IMR-90 (cell line): ENCODE data around the gene TTC1. TPM values are rescaled to one million over a fixed set of nuclear protein-coding genes. Genes with fewer than 3 reads are reported as not detected.

Source experiments
- ATAC-seq: fragments of 200-7000 bp; cut with Tn5 transposase; 2 replicates; pipeline ENCODE4 v1.9.1; 2020; ENCODE audit warnings: low read depth, mild to moderate bottlenecking, moderate library complexity
- BruUV-seq: library from RNA; stranded (reverse); fragments of 400-500 nt; replicated peaks from 2 replicates; lab custom pipeline; 2021; lab: Mats Ljungman, UMichigan
- CTCF ChIA-PET: fragments of 300-600 bp; formaldehyde crosslinking; extraction: SDS; loops from one replicate; lab custom pipeline; 2021; ENCODE audit warnings: antibody characterized with exemption; lab: Yijun Ruan, JAX
- POLR2A ChIA-PET: fragments of 300-600 bp; sonication (Branson Sonifier 250); formaldehyde crosslinking; loops from one replicate; lab custom pipeline; 2022; ENCODE audit warnings: antibody characterized with exemption; ENCODE audit not compliant: unreplicated experiment; lab: Charles Lee
- DNase-seq: peaks from one replicate; pipeline ENCODE4 v3.0.0; 2013
- H2AFZ ChIP-seq: replicated peaks from 2 replicates; pipeline ENCODE3; 2013; ENCODE audit warnings: low read length, mild to moderate bottlenecking; ENCODE audit not compliant: poor library complexity
- H2AK5ac ChIP-seq: 2 replicates; pipeline ENCODE4 v1.6.1; 2013; ENCODE audit warnings: low read depth, low read length, inconsistent platforms
- H2AK9ac ChIP-seq: replicated peaks from 2 replicates; pipeline ENCODE3; 2013; ENCODE audit warnings: mild to moderate bottlenecking, low read depth, low read length, moderate library complexity; ENCODE audit not compliant: poor library complexity
- H2BK120ac ChIP-seq: 2 replicates; pipeline ENCODE4 v1.6.1; 2013; ENCODE audit warnings: low read depth, low read length, inconsistent platforms
- H2BK15ac ChIP-seq: 3 replicates; pipeline ENCODE4 v1.6.1; 2013; ENCODE audit warnings: low read depth, low read length, inconsistent platforms
- H2BK20ac ChIP-seq: 2 replicates; pipeline ENCODE4 v1.6.1; 2013; ENCODE audit warnings: low read depth, mild to moderate bottlenecking, inconsistent platforms, low read length, moderate library complexity
- H2BK5ac ChIP-seq: 2 replicates; pipeline ENCODE4 v1.6.1; 2013; ENCODE audit warnings: mild to moderate bottlenecking, low read depth, low read length, inconsistent platforms; ENCODE audit not compliant: poor library complexity, severe bottlenecking
- H3K14ac ChIP-seq: replicated peaks from 2 replicates; pipeline ENCODE4 v1.6.1; 2013; ENCODE audit warnings: low read depth, low read length, inconsistent platforms
- H3K18ac ChIP-seq: 2 replicates; pipeline ENCODE4 v1.6.1; 2013; ENCODE audit warnings: low read depth, low read length, control low read depth
- H3K23ac ChIP-seq: 2 replicates; pipeline ENCODE4 v1.6.1; 2013; ENCODE audit warnings: low read depth, low read length, inconsistent platforms
- H3K27ac ChIP-seq: 2 replicates; pipeline ENCODE4 v1.5.1; 2013; ENCODE audit warnings: mild to moderate bottlenecking, control low read depth, low read length; ENCODE audit not compliant: insufficient read depth
- H3K27me3 ChIP-seq: 2 replicates; pipeline ENCODE4 v1.6.1; 2013; ENCODE audit warnings: low read length; ENCODE audit not compliant: control insufficient read depth, insufficient read depth
- H3K36me3 ChIP-seq: 2 replicates; pipeline ENCODE4 v1.6.1; 2013; ENCODE audit warnings: low read length, mixed read lengths; ENCODE audit not compliant: control insufficient read depth, insufficient read depth
- H3K4ac ChIP-seq: 2 replicates; pipeline ENCODE4 v1.6.1; 2013; ENCODE audit warnings: low read depth, low read length, inconsistent platforms
- H3K4me1 ChIP-seq: 2 replicates; pipeline ENCODE4 v1.6.1; 2013; ENCODE audit warnings: low read length, mixed read lengths; ENCODE audit not compliant: control insufficient read depth, insufficient read depth
- H3K4me2 ChIP-seq: 2 replicates; pipeline ENCODE4 v1.6.1; 2013; ENCODE audit warnings: low read depth, mild to moderate bottlenecking, control low read depth, low read length, moderate library complexity
- H3K4me3 ChIP-seq: 2 replicates; pipeline ENCODE4 v1.5.1; 2013; ENCODE audit warnings: low read depth, mild to moderate bottlenecking, control low read depth, low read length, moderate library complexity; ENCODE audit not compliant: insufficient read depth
- H3K56ac ChIP-seq: 2 replicates; pipeline ENCODE4 v1.6.1; 2013; ENCODE audit warnings: low read length, inconsistent platforms; ENCODE audit not compliant: insufficient read depth; ENCODE audit errors: extremely low read depth
- H3K79me1 ChIP-seq, 2 experiments: 2 replicates each; pipeline ENCODE4 v1.6.1; 2013; ENCODE audit warnings: low read length in 2 of 2, inconsistent platforms in 1 of 2, low read depth in 1 of 2
- H3K9ac ChIP-seq: 2 replicates; pipeline ENCODE4 v1.6.1; 2013; ENCODE audit warnings: low read depth, low read length, control low read depth
- H3K9me1 ChIP-seq: 2 replicates; pipeline ENCODE4 v1.6.1; 2013; ENCODE audit warnings: low read length, inconsistent platforms; ENCODE audit not compliant: insufficient read depth
- H3K9me3 ChIP-seq: 2 replicates; pipeline ENCODE4 v1.6.1; 2013; ENCODE audit warnings: low read length; ENCODE audit not compliant: control insufficient read depth, insufficient read depth
- H4K20me1 ChIP-seq: 2 replicates; pipeline ENCODE4 v1.6.1; 2013; ENCODE audit warnings: low read length, inconsistent platforms; ENCODE audit not compliant: insufficient read depth
- H4K5ac ChIP-seq: 2 replicates; pipeline ENCODE4 v1.6.1; 2013; ENCODE audit warnings: mild to moderate bottlenecking, low read depth, low read length, control low read depth
- H4K8ac ChIP-seq, 2 experiments: 2 replicates each; pipeline ENCODE4 v1.6.1; 2013; ENCODE audit warnings: low read depth in 2 of 2, low read length in 2 of 2, control low read depth in 1 of 2, inconsistent platforms in 1 of 2
- H4K91ac ChIP-seq: 2 replicates; pipeline ENCODE4 v1.6.1; 2013; ENCODE audit warnings: low read depth, low read length, inconsistent platforms; ENCODE audit not compliant: insufficient read depth
- CTCF ChIP-seq: conservative IDR thresholded peaks from 2 replicates; pipeline ENCODE4 v1.5.1; 2012; ENCODE audit warnings: mild to moderate bottlenecking, low read depth, low read length, improper control_type of control experiment
- ELK1 ChIP-seq: fragments of 150-350 bp; IDR thresholded peaks from 2 replicates; pipeline ENCODE4 v1.6.1; 2016; ENCODE audit warnings: low read depth, mild to moderate bottlenecking, low read length, moderate library complexity, borderline replicate concordance
- MXI1 ChIP-seq: IDR thresholded peaks from 2 replicates; pipeline ENCODE4 v1.6.1; 2012; ENCODE audit warnings: low read depth, mild to moderate bottlenecking, low read length, moderate library complexity, borderline replicate concordance
- NFE2L2 ChIP-seq: fragments of 150-350 bp; IDR thresholded peaks from 2 replicates; pipeline ENCODE4 v1.6.1; 2016; ENCODE audit warnings: low read depth, mild to moderate bottlenecking, low read length
- POLR2A ChIP-seq: IDR thresholded peaks from 2 replicates; pipeline ENCODE4 v1.6.1; 2012; ENCODE audit warnings: mild to moderate bottlenecking, low read depth, low read length
- RAD21 ChIP-seq: IDR thresholded peaks from 2 replicates; pipeline ENCODE4 v1.6.1; 2012; ENCODE audit warnings: low read length, improper control_type of control experiment
- RCOR1 ChIP-seq: IDR thresholded peaks from 2 replicates; pipeline ENCODE4 v1.6.1; 2012; ENCODE audit warnings: mild to moderate bottlenecking, low read length, improper control_type of control experiment; ENCODE audit not compliant: insufficient replicate concordance
- SMC3 ChIP-seq: fragments of 150-350 bp; IDR thresholded peaks from 2 replicates; pipeline ENCODE4 v1.6.1; 2016; ENCODE audit warnings: low read depth, mild to moderate bottlenecking, antibody characterized with exemption, low read length, moderate library complexity
- WGBS, 2 experiments: methylation state at CpG; one replicate each; pipeline versions ENCODE4 v1.1.5 to v1.1.7; 2013; ENCODE audit warnings: missing lambda C conversion rate in 2 of 2; ENCODE audit not compliant: insufficient read length in 1 of 2; ENCODE audit errors: extremely low coverage in 2 of 2; 5-methylcytosine and 5-hydroxymethylcytosine counted together
- dilution Hi-C: fragments of 300-500 bp; cut with HindIII; formaldehyde crosslinking; loops from one replicate; pipeline ENCODE4 v1.14.3; 2018; ENCODE audit warnings: low sequenced_read_pairs; ENCODE audit not compliant: unreplicated experiment
- in situ Hi-C: fragments of 300-500 bp; cut with MboI; formaldehyde crosslinking; loops from 3 replicates; pipeline ENCODE4 v1.14.3; 2019; ENCODE audit warnings: low sequenced_read_pairs, inconsistent platforms, mixed read lengths
- intact Hi-C: fragments of 100-400 bp; cut with micrococcal nuclease; formaldehyde crosslinking; loops from 2 replicates; pipeline ENCODE4 v1.10.0; 2022
- polyA plus RNA-seq, 3 experiments: library from polyadenylated mRNA; depleted of rRNA; stranded (reverse); fragments of >200 nt; gene quantifications; 2 replicates each; pipeline ENCODE4 v1.2.3, GENCODE V29; 2012; ENCODE audit warnings: low replicate concordance in 1 of 3
- total RNA-seq: library from RNA; depleted of rRNA; stranded (reverse); fragments of >200 nt; gene quantifications from 2 replicates; pipeline ENCODE4 v1.2.3, GENCODE V29; 2012

TTC1 gene
- total and polyA plus RNA-seq, 2 of the 4 experiments (the other 2 are of a cell fraction) = 23.1 to 41.1 TPM

GRCh38 chr5:159962214-159962613, 46.7 kb upstream of the TTC1 start:
- no peak overlapping the region for H2AK5ac ChIP-seq
- no peaks in the 10 kb centered on the region for H4K20me1 ChIP-seq
- no peak overlapping the region for H3K9ac ChIP-seq
- dilution Hi-C loops (no loop called here), intact Hi-C loops (loop anchor here (5.0 kb wide), 1 partner anchor 445 kb away; no protein-coding TSS in a partner anchor), in situ Hi-C loops (loop anchor here (10.0 to 25.0 kb wide), 2 partner anchors 517 to 800 kb away; no protein-coding TSS in a partner anchor)
- H4K5ac ChIP-seq = no peak overlapping the region
- CTCF ChIA-PET = interaction anchor here (0.7 to 1.3 kb wide), 3 partner anchors 10 to 25 kb away, joined by 3 to 5 read pairs (median 4); no protein-coding TSS in a partner anchor
- no peak overlapping the region for H2BK20ac ChIP-seq
- H3K4me2 ChIP-seq = no peak overlapping the region
- no peak overlapping the region for H3K4ac ChIP-seq
- DNase-seq = no peak
- BruUV-seq = no TSS peak
- H2BK5ac ChIP-seq = no peak overlapping the region
- H2AFZ ChIP-seq = no peak overlapping the region
- H4K91ac ChIP-seq = no peak overlapping the region
- H2BK120ac ChIP-seq = no peak overlapping the region
- 86% methylated on average over 1 of the region's 4 CpGs; no CpG with 5 or more reads in 1 of the 2 experiments for WGBS, 2 experiments
- no peaks in the 10 kb centered on the region for H3K36me3 ChIP-seq
- no peak overlapping the region for H3K23ac ChIP-seq
- no peak overlapping the region for H3K4me3 ChIP-seq
- H3K18ac ChIP-seq = no peak overlapping the region
- H3K56ac ChIP-seq = no peak overlapping the region
- H2AK9ac ChIP-seq = no peak overlapping the region
- peaks cover 5% of the 10 kb centered on the region for H3K4me1 ChIP-seq
- no peak overlapping the region for H3K14ac ChIP-seq
- no peaks in the 10 kb centered on the region for H3K9me3 ChIP-seq
- H3K79me1 ChIP-seq = no peaks in the 10 kb centered on the region
- POLR2A ChIA-PET = interaction anchor here (0.6 kb wide), 1 partner anchor 49 kb away, joined by 3 read pairs; no protein-coding TSS in a partner anchor
- no peak overlapping the region for H3K27ac ChIP-seq
- no peak overlapping the region for H2BK15ac ChIP-seq
- H3K27me3 ChIP-seq = no peaks in the 10 kb centered on the region
- TF ChIP-seq CTCF (no peak), MXI1 (no peak), RCOR1 (no peak), ELK1 (no peak), NFE2L2 (no peak), RAD21 (no peak), POLR2A (no peak), SMC3 (no peak)
- H3K9me1 ChIP-seq = peaks cover 6% of the 10 kb centered on the region
- H4K8ac ChIP-seq = no peak overlapping the region
- ATAC-seq = no peak
